HG03439 (cell line): ENCODE data around the gene CTDP1.
"Not testable (repeated sequence)": the region's sequence is repeated elsewhere in the genome, so short reads cannot be mapped to it uniquely, and the experiment has no call there.

Experiments used
- ATAC-seq: cut with Tn5 transposase; IDR thresholded peaks from one replicate; pipeline ENCODE4 v1.9.1; 2021; ENCODE audit warnings: mild to moderate bottlenecking, moderate library complexity; ENCODE audit not compliant: unreplicated experiment

CTDP1 gene

DNA sequence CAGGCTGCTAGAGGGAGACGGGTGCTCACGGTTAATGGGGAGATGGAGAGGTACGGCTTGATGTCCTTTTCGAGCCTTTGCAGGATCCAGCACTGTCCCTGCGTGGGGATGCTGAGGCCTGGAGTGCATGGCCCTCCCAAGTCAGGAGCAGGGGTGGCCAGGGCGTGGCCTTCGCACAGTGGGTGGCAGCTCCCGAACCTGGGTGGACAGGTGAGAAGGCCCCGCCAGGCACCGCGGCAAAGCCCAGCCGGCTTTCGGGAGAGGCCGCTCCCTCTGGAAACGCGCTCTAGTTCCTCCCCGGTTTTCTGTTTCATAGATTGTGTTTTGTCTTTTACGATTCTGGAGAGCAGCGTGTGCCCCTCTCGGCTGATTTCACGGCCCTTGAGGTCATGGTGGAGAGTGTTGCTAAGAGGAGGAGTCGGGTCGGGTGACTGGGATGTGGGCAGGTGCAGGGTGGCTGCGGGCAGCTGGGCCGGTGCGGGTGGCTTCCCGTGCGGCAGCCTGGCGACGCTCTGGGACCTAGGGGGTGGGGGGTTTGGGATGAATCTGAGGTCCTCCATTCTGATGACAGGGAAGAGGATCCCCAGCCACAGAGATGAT, 39.4 kb downstream of the CTDP1 start:
- ATAC-seq: no peak

DNA sequence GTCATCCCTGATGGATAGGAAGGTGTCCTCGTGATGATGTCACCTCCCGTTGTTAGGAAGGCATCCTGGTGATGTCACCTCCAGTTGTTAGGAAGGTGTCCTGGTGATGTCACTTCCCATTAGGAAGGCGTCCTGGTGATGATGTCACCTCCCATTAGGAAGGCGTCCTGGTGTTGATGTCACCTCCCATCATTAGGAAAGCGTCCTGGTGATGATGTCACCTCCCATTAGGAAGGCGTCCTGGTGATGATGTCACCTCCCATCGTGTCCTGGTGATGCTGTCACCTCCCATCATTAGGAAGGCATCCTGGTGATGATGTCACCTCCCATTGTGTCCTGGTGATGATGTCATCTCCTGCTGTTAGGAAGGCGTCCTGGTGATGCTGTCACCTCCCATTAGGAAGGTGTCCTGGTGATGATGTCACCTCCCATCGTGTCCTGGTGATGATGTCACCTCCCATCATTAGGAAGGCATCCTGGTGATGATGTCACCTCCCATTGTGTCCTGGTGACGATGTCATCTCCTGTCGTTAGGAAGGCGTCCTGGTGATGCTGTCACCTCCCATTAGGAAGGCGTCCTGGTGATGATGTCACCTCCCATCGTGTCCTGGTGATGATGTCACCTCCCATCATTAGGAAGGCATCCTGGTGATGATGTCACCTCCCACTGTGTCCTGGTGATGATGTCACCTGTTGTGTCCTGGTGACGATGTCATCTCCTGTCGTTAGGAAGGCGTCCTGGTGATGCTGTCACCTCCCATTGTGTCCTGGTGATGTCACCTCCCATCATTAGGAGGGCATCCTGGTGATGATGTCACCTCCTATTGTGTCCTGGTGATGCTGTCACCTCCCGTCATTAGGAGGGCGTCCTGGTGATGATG, 40.1 kb downstream of the CTDP1 start:
- not testable (repeated sequence) for ATAC-seq

DNA sequence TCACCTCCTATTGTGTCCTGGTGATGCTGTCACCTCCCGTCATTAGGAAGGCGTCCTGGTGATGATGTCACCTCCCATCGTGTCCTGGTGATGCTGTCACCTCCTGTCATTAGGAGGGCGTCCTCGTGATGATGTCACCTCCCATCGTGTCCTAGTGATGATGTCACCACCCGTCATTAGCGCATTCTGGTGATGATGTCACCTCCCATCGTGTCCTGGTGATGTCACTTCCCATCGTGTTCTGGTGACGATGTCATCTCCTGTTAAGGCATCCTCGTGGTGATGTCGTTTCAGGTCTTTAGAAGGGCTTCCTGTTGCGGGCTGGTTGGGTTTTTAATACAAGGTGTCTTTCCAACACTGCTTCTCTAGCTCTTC, 40.7 kb downstream of the CTDP1 start:
- ATAC-seq: no peak

DNA sequence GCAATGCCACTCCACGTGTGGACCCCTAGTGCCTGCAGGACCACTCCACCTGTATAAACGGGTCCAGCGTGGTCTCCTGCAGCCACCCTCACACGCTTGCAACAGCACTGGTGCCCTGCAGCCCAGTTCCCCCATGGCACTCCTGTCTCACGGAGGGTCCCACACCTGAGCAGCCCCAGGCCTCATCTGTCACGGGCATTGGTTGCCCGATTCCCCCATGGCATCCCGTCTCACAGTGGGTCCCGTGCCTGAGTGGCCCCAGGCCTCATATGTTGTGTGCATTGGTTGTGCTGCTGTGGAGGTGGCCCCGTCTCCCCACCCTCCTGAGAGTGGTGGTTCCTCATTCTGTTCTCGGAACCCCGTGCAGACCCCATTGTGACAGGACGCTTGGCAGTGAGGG, 43.4 kb downstream of the CTDP1 start:
- ATAC-seq: no peak

DNA sequence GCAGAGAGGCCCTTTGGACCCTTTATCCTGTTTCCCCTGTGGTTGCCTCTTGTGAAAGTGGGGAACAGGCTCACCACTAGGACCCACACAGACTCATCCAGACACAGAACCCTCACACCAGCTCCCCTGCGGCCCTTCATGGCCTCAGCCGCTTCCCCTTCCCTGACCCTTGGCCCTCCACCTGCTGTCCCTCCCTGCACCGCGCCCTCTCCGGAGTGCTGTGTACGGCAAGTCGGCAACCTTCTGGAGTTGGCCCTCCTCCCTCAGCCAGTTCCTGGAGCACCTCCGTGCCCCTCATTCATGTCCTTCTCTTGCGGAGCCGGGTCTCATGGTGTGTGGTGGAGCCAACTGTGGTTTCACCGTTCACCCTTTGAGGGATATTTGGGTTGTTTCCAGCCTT, 44.0 kb downstream of the CTDP1 start:
- no peak for ATAC-seq

DNA sequence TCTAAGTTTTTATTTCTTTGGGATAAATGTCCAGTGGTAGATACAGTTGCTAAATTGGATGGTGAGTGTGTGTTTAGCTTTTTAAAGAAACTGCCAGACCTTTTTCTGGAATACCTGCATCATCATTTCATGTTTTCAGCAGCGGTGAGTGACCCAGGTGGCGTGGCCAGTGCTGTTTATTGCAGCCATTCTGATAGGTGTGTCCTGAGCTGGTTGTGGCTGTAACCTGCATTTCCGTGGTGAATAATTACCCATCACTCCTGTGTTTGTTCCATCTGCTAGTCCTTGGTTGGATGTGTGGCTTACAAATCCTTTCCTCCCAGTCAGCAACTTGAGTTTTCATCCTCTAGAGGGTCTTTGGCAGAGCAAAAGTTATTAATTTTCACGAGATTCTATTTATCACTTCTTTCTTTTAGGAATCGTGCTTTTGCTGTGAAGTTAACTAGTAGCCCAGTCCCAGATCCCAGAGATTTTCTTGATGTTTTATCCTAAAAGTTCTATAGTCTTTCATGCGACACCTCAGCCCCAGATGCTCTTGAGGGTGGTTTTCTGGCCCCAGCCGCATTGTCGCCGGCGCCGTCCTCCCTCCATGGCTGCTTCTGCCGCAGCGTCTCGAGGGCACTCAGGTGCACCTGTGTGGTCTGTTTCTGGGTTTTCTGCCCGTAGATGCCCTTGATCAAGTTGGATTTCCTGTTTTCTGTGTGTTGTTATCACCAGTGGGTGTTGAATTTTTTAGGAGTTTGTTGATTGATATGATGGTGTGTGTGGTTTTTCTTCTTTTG, 44.9 kb downstream of the CTDP1 start:
- ATAC-seq: no peak

DNA sequence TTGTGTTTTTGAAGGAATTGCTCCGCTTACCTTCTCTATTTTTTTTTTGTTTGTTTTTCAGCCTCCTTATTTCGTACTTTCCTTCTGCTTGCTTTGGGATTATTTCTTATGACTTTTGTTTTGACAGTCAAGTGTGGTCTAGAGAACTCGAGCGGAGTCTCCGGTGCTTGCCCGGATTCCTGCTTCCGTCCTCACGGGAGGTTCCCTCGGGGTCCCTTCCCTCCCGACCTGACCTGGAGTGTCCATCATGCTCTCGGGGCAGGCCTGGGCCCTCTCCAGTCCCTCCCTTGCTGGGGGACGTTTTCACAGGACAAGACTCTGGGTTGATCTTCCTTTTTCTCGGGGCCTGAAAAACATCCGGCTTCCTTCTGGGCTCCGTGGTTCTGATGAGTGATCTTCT, 45.9 kb downstream of the CTDP1 start:
- ATAC-seq: no peak

DNA sequence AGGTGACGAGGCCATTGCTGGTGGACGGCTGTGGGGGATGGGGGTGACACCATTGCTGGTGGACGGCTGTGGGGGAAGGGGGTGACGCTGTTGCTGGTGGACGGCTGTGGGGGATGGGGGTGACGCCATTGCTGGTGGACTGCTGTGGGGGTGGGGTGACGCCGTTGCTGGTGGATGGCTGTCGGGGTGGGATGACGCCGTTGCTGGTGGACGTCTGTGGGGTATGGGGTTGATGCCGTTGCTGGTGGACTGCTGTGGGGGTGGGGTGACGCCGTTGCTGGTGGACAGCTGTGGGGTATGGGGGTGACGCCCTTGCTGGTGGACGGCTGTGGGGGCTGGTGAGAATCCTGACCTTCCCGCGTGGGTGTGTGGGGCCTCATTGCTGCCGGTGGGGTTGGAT, 47.1 kb downstream of the CTDP1 start:
- ATAC-seq: no peak

DNA sequence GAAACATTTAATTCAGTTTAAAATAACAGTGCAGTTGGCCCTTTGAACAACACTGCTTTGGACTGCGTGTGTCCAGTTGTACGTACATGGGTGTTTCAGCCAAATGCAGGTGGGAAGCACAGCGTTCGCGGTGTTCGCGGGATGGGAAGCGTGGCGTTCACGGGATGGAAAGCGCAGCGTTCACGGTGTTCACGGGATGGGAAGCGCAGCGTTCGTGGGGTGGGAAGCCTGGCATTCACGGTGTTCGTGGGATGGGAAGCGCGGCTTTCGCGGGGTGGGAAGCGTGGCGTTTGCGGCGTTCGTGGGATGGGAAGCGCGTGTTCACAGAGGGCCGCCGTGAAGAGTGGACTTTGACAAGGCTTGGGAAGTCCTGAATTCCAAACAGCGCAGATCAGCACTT, 47.6 kb downstream of the CTDP1 start:
- no peak for ATAC-seq

DNA sequence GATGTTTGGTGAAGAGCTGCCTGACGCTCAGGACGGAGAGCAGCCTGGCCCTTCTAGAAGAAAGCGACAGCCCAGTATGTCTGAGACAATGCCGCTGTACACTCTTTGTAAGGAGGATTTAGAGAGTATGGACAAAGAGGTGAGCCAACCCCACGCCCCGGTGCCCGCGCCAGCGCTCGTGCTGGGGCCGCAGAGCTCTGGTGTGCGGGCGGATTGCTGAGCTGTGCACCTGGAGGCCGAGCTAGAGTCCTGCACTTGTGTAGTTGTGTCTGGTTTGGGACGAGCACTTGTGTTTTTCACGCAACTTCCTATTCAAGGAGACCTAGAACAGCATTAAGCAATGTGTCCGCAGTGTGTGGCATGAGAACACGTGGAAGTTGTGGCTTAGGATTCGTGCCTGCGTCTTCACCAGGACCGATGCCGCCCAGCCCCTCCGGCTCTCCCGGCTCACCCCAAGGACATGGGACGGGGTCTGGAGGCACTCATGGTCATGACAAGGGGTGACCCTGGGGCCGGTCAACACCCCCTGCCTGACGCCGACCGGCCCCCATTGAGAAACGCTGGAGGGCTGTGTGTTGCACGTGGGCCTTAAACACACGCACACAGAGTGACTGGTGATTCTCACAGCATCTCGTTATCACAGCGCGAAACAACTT, 49.5 kb downstream of the CTDP1 start:
- ATAC-seq: no peak

DNA sequence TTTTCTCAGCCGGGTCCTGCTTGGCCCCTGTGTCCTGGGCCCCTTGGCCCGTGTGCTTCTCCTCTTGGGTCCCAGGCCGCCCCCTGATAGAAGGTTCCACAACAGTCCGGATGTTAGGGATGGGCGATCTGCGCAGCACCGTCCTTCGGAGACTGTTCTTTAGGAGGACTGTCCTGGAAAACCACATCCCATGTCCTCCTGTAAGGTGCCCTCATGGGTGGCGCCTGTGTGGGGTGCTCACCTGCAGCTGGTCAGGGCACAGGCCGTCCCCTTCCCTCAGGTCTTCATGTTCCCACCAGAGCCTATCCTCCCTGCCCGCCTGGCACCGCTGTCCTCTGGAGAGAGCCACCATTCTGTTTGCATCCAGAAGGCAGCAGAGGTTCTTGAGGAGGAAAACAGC, 50.0 kb downstream of the CTDP1 start:
- no peak for ATAC-seq

DNA sequence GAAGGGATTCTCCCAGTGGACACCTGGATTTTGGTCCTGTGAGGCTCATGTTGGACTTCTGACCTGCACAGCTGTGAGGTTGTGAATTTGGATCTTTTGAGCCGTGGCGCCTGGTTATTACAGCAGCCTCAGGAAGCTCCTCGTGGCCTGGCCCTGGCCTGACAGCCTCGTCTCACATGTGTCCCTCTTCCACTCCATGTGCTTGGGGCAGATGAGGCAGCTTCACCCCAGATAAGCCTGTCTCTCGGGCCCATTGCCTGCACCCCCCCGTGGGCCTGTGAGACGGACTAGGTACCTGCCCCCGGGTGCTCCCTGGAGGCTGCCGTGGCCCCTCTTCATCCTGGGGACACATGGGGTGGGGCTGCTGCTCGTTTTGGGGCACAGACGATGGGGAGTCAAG, 51.2 kb downstream of the CTDP1 start:
- ATAC-seq: no peak

DNA sequence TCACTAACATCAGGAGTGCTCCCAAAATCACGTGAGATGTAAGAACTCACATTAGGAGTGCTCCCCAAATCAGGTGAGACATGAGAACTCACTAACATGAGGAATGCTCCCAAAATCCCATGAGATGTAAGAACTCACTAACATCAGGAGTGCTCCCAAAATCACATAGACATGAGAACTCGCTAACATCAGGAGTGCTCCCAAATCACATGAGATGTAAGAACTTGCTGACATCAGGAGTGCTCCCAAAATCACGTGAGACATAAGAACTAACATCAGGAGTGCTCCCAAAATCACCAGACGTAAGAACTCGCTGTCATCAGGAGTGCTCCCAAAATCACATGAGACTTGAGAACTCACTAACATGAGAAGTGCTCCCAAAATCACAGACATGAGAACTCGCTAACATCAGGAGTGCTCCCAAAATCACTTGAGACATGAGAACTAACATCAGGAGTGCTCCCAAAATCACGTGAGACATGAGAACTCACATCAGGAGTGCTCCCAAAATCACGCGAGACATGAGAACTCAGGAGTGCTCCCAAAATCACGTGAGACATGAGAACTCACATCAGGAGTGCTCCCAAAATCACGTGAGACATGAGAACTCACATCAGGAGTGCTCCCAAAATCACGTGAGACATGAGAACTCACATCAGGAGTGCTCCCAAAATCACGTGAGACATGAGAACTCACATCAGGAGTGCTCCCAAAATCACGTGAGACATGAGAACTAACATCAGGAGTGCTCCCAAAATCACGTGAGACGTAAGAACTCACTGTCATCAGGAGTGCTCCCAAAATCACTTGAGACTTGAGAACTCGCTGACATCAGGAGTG, 52.5 kb downstream of the CTDP1 start:
- not testable (repeated sequence) for ATAC-seq

DNA sequence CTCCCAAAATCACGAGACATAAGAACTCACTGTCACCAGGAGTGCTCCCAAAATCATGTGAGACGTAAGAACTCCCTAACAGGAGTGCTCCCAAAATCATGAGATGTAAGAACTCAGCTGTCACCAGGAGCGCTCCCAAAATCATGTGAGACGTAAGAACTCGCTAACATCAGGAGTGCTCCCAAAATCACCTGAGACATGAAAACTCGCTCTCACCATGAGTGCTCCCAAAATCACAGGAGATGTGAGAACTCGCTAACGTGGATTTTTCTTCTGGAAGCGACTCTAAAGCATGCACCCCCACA, 53.1 kb downstream of the CTDP1 start:
- no peak for ATAC-seq

DNA sequence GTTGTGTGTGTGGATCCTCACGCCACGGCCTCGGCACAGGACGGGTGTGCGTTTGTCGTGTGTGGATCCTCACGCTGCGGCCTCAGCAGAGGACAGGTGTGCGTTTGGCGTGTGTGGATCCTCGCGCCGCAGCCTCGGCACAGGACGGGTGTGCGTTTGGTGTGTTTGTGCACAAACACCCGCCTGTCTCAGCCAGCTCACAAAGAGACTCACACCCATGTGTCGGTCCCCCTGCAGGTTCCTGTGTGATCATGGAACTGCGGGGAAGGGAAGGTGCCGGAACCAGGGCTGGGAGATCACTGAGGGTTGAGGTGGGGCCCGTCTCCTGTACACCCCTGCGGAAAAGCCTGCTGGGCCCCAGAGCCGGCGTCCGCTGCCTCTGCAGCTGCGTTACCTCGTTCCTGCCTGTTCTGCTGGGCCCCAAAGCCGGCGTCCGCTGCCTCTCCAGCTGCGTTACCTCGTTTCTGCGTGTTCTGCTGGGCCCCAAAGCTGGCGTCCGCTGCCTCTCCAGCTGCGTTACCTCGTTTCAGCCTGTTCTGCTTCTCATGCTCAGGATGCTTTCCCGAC, 53.6 kb downstream of the CTDP1 start:
- ATAC-seq: no peak

DNA sequence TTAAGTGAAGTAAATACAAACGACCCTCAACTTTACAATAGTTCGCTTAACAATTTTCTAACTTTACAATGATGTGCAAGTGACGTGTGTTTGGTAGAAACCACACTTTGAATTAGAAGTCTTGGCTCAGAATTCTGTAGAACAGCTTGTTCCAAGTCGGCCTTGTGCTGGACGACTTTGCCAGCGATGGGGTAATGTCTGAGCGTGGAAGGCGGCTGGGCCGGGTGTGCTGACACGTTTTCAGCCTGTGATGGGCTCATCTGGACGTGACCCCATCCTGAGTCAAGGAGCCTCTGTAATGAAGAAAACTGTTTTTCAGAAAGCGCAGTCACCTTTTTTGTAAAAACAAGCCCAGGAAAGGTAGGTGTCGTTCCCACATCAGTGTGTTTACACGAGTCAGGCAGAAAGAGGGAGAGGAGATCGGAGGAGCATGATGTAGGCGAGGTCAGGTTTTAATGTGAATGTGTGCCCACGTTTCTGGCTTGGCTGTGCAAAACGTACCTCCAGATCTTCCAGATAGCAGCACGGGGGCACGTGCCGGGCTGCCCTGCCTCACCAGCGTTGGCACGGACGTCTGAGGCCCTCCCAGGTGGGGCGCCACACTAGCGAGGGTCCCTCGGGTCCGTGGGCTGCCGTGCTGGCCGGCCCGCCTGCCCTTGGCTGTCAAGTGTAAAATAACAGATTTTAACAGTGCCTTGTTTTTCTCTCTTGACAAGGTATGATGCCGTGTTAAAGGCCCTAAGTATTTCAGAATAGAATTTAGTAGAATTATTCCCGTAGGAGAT, 54.6 kb downstream of the CTDP1 start:
- no peak for ATAC-seq

DNA sequence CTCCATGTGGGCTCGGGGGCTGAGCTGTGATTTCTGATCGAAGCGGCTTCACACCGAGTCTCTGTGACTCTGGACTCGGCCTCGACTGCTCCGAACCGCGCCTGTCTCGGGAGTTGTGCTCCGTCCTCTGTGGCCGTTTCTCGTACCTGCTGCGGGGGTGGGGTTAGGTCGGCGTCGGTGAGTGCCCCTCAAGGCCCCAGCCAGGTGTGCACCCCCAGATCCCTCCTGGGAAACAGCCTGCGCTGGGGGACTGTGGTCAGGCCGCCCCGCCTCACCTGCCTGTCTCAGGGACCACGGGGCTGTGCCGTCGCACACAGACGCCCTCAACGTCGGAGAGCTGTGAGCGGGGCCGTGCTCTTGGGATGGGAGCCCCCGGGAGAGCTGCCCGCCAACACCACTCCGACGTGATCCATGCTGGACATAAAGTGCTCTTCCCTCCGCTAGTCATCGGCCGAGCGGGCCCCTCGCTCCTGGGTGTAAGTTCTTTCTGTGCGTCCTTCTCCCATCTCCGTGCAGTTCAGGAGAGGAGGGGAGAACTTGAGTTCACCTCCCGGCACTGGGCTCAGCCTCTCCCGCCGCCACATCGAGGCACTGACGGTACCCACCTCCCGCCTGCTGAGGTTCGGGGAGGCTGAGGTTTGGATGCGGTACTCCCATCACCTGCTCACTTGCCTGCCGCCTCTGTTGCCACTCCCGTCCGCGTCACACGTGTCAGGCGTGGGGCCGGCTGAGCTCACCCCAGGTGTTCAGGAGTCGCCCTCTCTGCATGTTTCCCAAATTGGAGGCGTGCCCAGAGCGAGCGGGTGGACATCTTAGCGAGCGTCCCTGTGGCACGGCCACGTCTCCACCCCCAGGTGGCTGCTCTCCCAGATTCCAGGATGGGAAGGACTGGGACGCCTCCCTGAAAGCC, 55.7 kb downstream of the CTDP1 start:
- ATAC-seq: no peak

DNA sequence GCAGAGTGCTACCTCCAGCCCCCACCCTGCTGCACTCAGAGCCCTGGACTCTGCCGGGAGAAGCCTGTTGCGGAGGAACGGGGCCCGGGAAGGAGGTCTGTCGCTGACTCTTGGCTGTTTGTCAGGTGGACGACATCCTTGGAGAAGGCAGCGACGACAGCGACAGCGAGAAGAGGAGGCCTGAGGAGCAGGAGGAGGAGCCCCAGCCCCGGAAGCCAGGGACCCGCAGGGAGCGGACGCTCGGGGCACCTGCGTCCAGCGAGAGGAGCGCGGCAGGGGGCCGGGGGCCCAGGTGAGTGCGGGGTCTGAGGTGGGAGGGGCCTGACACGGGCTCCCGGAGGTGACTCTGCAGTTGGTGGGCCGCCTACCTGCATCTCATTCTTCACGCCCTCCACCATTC, 56.6 kb downstream of the CTDP1 start:
- no peak for ATAC-seq

DNA sequence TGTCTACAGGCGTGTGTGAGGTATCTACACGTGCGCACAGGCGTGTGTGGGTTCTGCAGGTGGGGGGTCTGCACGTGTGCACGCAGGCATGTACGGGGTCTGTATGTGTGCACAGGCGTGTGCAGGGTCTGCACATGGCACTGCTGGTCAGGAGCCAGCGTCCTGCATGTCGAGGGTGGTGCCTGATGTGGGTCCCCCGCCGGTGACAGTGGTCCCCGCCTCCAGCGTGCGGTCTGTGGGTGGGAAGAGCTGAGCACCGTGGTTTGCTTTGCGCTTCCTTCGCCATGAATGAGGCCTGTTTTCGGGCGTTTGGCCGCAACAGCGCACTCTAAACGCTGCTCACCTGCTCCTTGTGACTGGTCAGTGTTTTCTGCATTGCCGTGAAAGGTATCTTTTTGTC, 57.2 kb downstream of the CTDP1 start:
- ATAC-seq: no peak
